Measurements from ENCODE around the gene GLRX. TPM values are rescaled to one million over a fixed set of nuclear protein-coding genes. Genes with fewer than 3 reads are reported as not detected.

GLRX gene
- total and polyA plus RNA-seq, 2 of the 4 experiments (the other 2 are of a cell fraction): 142 to 193 TPM

DNA sequence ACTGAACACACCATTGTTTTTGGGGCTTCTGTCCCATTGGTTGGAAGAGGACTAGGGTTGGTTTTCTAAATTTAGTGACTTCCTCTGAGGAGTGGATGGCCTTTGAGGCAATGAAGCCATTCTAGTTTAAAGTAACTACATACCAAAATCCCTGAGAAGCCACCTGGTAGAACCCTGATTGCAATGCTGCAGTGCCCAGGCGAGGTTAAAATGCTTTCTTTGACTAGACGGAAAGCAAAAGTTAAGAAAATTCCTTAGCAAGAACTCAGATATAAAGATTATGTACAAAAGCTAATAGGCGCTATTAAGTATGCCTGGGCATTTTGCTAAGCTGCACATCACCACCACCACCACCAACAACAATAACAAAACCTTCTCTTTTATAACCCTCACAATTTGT, 20.6 kb downstream of the GLRX start:
- Histone ChIP-seq H4K5ac (ENCODE audit: low read depth, low read length) (no peak overlapping the region), H3K36me3 (ENCODE audit: control insufficient read depth, insufficient read depth, low read length) (no peaks in the 10 kb centered on the region; the same call in 1 of the 2 replicates), H3K9me3 (ENCODE audit: control insufficient read depth, insufficient read depth, low read length) (peaks cover 3% of the 10 kb centered on the region; the same call in 1 of the 2 replicates), H2AK5ac (ENCODE audit: low read depth, low read length) (no peak overlapping the region), H2BK20ac (ENCODE audit: low read depth, low read length) (no peak overlapping the region), H3K23ac (ENCODE audit: low read depth, low read length) (no peak overlapping the region), H3K27me3 (ENCODE audit: control insufficient read depth, insufficient read depth, low read length) (no peaks in the 10 kb centered on the region), H2AK9ac (replicated peaks; ENCODE audit: low read depth, low read length, poor library complexity) (no peak overlapping the region), H2AFZ (replicated peaks; ENCODE audit: low read length, poor library complexity) (no peak overlapping the region), H3K14ac (replicated peaks; ENCODE audit: low read depth, low read length) (no peak overlapping the region), H3K56ac (ENCODE audit: extremely low read depth, insufficient read depth, low read length) (no peak overlapping the region), H2BK120ac (ENCODE audit: low read depth, low read length) (no peak overlapping the region), H3K79me1 (ENCODE audit: low read depth in 1 of 2, low read length in 2 of 2) (peaks cover 4 to 7% of the 10 kb centered on the region in 2 experiments; a peak in 3 of 4 replicates), H3K18ac (ENCODE audit: low read depth, low read length) (no peak overlapping the region), H4K91ac (ENCODE audit: insufficient read depth, low read depth, low read length) (no peak overlapping the region), H3K4me1 (ENCODE audit: control insufficient read depth, insufficient read depth, low read length) (peaks cover 5% of the 10 kb centered on the region; the same call in 1 of the 2 replicates), H2BK5ac (ENCODE audit: low read depth, low read length, poor library complexity, severe bottlenecking) (no peak overlapping the region), H4K8ac (ENCODE audit: low read depth in 2 of 2, low read length in 2 of 2) (no peak overlapping the region), H3K4me3 (ENCODE audit: insufficient read depth, low read depth, low read length) (no peak overlapping the region), H3K9me1 (ENCODE audit: insufficient read depth, low read length) (peaks cover 8% of the 10 kb centered on the region), H4K20me1 (ENCODE audit: insufficient read depth, low read length) (no peaks in the 10 kb centered on the region), H3K4me2 (ENCODE audit: low read depth, low read length) (no peak overlapping the region), H3K9ac (ENCODE audit: low read depth, low read length) (no peak overlapping the region), H3K4ac (ENCODE audit: low read depth, low read length) (no peak overlapping the region), H2BK15ac (ENCODE audit: low read depth, low read length) (no peak overlapping the region), H3K27ac (ENCODE audit: insufficient read depth, low read length) (no peak overlapping the region)
- no TSS peak for BruUV-seq (replicated peaks)
- DNase-seq: no peak
- no peak for TF ChIP-seq ELK1 (IDR thresholded peaks at IDR 0.05; ENCODE audit: borderline replicate concordance, low read depth, low read length)
- TF ChIP-seq MXI1 (IDR thresholded peaks at IDR 0.05; ENCODE audit: borderline replicate concordance, low read depth, low read length): no peak
- TF ChIP-seq CHD1 (IDR thresholded peaks at IDR 0.05; ENCODE audit: low read depth, low read length): no peak
- TF ChIP-seq RCOR1 (IDR thresholded peaks at IDR 0.05; ENCODE audit: insufficient replicate concordance, low read length): no peak
- TF ChIP-seq USF2 (IDR thresholded peaks at IDR 0.05; ENCODE audit: low read depth, low read length): no peak
- no peak for TF ChIP-seq RFX5 (IDR thresholded peaks at IDR 0.05; ENCODE audit: low read depth, low read length)
- no peak for TF ChIP-seq MAFK (IDR thresholded peaks at IDR 0.05; ENCODE audit: low read depth, low read length)
- dilution Hi-C loops (cut with HindIII; ENCODE audit: low sequenced_read_pairs, unreplicated experiment): no loop called here
- intact Hi-C loops (cut with micrococcal nuclease): no loop called here
- in situ Hi-C loops (cut with MboI; ENCODE audit: low sequenced_read_pairs): no loop called here
- CTCF ChIA-PET: no interaction called here
- ATAC-seq (ENCODE audit: low read depth): no peak
- WGBS, 2 experiments (ENCODE audit: extremely low coverage in 2 of 2, insufficient read length in 1 of 2): no CpG with 5 or more reads among the region's 3 CpGs
- POLR2A ChIA-PET (ENCODE audit: unreplicated experiment): interaction anchor here (0.6 kb wide), 1 partner anchor 26 kb away, joined by 3 read pairs; no protein-coding TSS in a partner anchor
